ENCODE results near the gene SVOP. TPM values are rescaled to one million over a fixed set of nuclear protein-coding genes. Genes with fewer than 3 reads are reported as not detected.

The SVOP gene
- total RNA-seq, 1 experiment from 2014 or later, result 1.0 TPM

DNA sequence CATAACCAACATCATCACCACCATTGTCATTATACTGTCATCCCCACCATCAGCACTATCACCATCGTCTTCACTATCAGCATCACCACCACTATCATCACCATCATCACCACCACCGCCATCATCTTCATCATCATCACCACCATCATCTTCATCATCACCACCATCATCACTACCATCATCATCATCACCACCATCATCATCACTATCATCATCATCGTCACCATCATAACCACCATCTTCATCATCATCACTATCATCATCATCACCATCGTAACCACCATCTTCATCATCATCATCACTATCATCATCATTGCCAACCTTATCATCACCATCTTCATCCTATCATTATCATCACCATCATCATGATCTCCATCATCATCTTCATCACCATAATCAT, 39.0 kb downstream of the SVOP start:
- DNase-seq (ENCODE audit: low spot score), result no peak
- in situ Hi-C loops (cut with HindIII; ENCODE audit: low sequenced_read_pairs), result no loop called here

DNA sequence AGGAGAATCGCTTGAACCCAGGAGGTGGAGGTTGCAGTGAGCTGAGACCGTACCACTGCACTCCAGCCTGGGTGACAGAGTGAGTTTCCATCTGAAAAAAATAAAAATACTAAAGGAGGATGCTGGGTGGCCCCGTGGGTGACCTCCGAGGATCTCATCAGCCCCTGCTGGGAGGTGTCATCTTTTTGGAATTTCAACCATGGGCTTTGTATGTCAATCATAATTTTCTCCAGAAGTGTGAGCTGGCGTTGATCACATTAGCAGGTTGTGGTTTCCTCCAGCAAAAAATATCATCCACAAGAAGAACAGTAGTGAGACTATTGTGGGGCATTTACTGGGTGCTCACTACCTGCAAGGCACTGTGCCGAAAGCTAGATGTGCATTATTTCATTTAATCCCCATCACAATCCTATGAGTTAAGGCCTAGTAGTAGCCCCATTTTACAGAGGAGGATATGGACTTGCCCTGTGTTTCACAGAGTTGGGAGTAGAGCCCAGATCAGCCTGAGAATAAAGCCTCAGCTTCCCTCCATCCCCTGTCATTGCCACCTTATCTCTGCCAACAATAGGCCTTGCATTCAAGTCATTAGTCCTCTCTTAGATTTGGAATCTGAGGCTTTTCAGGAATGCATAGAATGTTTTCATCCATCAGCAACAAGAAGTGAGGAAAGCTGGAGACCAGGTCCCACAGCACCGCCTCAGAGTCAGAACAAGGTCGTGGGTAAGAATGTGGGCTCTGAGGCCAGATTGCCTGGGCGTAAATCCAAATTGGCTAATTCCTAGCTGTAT, 39.8 kb downstream of the SVOP start:
- peak; percentile 11 for DNase-seq (ENCODE audit: low spot score)
- in situ Hi-C loops (cut with HindIII; ENCODE audit: low sequenced_read_pairs), result no loop called here

DNA sequence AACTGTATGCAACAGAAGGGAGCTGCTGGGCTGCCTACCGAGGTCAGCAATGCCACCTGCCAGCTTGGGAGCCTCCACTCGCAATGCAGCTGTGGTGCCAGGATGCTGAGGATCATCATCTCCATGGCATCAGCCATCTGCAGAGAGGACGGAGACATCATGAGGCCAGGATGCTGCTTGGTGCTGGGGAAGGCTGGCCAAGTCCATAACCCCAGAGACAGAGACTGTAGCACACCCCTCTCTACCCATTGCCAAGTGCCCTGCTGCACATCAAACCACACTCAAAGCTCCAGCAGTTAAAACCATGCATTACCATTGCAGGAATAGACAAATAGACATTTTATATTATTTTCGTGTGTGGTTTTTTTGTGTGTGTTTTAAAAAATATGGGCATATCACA, 43.5 kb downstream of the SVOP start:
- in situ Hi-C loops (cut with HindIII; ENCODE audit: low sequenced_read_pairs), result no loop called here
- DNase-seq (ENCODE audit: low spot score), result no peak

DNA sequence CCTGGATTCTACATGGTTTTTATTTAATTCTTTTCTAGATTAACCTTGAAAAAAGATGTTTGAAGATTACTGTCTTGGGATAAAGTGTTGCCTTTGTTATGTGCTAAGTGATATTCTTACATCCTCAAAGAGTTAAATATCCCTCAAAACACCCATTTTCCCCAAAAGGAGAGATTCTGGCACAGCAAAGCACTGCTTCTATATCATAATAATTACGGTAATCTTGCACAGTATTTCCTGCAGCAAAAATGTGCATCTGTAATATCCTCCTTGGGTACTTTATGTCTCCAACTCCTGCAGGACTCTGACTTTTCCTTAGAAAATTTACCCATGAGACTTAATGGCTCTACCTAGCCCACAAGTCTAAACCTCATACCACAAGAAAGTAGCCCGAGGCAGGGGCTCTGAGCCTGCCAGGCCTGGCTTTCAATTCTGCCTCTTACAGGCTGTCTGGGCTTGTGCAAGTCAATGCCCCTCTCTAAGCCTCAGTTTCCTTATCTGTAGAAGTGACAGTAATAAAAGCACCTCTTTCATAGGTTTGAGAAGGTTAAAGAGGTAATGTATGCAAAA, 45.8 kb downstream of the SVOP start:
- DNase-seq (ENCODE audit: low spot score), result no peak
- in situ Hi-C loops (cut with HindIII; ENCODE audit: low sequenced_read_pairs), result no loop called here

DNA sequence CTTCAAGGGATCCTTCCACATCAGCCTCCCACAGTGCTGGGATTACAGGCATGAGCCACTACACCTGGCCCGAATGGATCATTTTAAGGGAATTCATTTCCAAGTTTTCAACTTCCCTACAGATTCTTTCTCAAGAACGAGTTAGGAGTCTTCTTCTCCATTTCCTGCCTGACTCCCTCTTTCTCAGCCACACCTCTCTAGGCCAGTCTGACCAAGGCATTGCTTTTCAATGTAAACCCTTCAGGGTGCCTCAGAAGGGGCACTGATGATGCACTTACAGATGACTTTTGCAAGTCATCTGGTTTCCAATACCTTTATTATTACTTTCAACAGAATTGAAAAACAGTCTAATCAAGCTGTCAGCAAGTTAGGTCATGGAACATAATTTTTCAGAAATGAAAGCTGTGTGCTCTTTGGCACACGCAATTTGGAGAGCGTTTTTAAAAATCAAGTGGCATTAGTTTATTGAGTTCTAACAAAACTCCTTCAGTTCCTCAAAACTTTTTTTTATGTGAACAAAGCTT, 47.2 kb downstream of the SVOP start:
- in situ Hi-C loops (cut with HindIII; ENCODE audit: low sequenced_read_pairs), result no loop called here
- DNase-seq (ENCODE audit: low spot score), result no peak

DNA sequence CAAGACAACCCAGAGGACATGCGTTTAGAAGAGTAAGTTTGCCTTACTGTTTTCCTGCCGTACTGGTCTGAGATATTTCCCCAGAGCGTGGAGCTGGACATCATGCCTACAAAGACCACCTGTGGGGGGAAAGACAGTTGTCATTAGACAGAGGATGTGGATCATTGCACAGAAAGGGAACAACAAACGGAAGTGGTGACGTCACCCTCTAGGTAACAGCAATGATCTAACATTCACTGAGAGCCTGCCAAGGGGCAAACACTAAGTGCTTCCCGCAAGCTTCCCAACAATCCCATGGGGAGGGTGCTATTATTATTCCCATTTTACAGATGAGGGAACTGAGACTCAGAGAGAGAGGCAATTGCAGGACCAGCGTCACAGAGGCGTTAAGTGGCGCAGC, 48.5 kb downstream of the SVOP start:
- DNase-seq (ENCODE audit: low spot score), result no peak
- in situ Hi-C loops (cut with HindIII; ENCODE audit: low sequenced_read_pairs), result no loop called here

DNA sequence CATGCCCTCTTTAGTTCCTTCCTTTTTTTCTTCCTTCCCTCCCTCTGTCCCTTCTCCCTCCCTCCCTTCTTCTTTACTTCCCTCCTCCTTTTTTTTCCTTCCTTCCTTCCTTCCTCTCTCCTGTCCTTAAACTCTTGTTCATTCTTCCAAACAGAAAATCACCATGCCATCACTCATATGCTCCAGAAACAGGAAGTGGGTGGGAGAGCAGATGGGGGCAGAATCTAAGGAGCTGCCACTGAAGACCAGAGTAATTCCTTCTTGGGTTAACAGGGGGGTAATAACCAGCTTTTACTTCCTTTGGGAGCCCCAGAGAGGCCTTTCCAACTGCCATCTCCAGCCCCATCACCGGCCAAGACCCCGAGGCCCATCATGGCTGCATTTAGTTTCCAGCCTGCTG, 51.2 kb downstream of the SVOP start:
- no peak for DNase-seq (ENCODE audit: low spot score)
- in situ Hi-C loops (cut with HindIII; ENCODE audit: low sequenced_read_pairs), result no loop called here

DNA sequence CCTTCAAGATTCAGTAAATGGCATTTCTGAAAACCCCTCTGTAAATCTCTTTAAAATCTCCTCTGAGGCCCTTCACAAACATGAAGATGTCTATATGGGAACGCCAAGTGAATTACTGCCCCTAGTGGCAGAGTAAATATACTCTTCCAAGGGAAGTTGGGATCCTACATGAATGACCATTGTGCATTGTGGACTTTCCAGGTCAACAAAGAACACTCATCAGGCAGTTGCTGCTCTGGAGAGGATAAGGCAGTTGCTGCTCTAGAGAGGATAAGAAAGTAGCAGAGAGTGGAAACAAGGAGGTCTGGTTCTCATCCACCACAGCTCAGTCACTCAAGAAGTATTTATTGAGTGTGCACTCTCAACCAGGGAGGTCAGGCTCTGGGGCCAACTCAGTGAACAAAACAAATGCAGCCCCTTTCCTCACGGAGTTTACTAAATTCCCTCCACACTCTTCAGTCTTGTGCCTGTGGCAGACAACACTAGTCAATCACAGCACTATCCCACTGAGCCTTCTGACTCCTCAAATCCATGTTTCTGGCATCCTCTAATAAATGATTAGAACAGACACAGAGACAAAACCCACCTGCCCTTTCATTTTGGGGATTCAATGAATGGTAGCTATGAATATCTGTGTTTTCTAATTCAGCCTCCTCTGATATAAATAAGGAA, 52.9 kb downstream of the SVOP start:
- no peak for DNase-seq (ENCODE audit: low spot score)
- in situ Hi-C loops (cut with HindIII; ENCODE audit: low sequenced_read_pairs), result no loop called here

DNA sequence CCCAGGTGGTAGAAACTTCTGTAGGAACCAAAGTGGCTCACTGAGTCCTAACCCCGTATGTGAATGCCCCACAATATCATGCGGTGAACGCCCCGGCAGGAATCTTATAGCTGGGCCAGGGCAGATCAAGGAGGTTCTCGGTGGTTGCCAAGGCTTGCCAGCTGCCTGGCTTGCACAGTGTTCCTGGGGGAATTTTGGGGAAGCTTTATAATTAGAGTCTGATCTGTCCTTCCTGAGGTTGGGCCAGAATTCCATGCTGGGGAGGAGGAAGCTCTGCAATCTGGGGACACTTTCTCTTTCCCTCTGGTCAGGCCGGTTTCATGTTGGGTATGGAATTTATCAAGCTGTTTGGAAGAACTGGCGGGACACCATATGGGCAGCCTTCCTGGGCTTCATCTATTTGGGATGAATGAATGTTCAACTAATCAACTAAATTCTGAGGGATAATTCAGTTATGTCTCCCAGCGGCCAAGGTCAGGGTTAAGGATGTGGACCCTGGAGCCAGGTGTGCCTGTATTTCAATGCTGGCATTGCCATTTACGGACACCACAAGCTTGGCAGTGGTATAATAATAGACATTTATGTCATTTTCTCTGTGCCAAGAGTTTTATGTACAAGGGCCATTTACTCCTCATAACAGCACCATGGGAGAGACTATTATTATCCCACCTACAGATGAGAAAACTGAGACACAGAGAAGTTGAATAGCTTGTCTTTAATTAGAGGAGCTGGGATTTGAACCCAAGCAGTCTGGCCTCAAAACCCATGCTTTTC, 54.3 kb downstream of the SVOP start:
- peak; percentile 93 for DNase-seq (ENCODE audit: low spot score)
- in situ Hi-C loops (cut with HindIII; ENCODE audit: low sequenced_read_pairs), result no loop called here

DNA sequence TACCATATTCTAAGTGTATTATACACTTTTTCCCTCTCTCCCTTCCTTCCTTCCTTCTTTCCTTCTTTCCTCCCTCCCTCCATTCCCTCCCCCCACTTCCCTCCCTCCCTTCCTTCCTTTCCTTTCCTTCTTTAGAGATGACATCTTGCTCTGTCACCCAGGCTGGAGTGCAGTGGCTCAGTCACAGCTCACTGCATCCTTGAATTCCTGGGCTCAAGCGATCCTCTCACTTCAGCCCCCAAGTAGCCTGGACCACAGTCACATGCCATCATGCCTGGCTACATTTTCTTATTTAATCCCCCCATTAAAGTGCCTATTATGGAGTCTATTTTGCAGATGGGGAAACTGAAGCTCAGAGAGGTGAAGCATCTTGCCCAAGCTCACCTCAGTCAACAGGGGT, 55.0 kb downstream of the SVOP start:
- DNase-seq (ENCODE audit: low spot score), result no peak
- in situ Hi-C loops (cut with HindIII; ENCODE audit: low sequenced_read_pairs), result no loop called here

DNA sequence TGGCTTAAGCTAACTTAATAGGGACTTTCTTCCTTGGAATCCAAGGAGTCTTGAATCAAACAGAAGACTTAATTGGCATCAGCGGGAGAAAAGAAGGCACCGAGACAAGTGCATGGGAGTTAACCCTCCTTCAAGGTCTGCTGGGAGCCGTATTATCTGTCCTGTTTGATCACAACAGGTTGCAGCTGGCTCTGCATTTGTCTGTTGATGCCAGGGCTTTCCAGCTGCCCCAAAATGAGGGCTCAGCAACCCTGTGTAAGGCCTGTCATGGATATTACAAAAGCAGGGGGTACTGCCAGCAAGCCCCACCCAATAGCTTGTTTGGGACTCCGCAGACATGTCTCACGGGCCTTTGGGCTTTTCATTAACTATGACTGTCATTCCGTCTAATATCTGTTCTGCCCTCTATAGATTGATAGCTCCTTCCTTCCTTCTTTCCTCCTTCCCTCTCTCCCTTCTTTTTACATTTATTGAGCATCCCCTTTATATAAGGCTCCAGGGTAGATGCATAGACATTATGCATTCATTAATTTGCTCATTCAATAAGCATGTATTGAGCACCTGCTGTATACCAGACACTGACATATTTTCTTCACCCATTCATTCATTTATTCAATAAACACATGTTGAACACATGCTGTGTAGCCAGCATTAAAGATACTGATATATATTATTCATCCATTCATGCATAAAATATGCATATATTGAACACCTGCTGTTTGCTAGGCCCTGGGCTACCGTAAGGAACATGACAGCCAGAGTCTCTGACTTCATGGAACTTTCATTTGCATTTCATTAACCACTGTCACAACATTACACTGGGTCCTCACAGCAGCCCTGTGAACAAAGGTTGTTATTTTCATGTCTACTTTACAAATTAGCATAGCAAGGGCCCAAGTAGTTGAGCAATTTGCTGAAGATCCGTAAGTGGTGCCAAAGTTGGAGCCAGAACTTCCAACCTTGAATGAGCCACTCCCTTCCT, 56.2 kb downstream of the SVOP start:
- DNase-seq (ENCODE audit: low spot score), result no peak
- in situ Hi-C loops (cut with HindIII; ENCODE audit: low sequenced_read_pairs), result no loop called here

DNA sequence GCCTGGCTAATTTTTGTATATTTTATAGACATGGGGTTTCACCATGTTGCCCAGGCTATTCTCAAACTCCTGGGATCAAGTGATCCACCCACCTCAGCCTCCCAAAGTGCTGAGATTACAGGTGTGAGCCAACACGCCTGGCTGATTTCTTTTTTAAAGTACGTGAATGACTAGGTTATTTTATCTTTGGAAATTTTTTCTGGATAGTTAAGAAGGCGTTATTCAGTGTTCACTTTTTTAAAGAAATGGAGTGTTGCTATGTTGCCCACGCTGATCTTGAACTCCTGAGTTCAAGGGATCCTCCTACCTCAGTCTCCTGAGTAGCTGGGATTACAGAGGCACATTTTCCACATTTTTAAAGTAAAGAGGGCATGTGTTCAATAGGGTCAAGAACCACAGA, 58.6 kb downstream of the SVOP start:
- in situ Hi-C loops (cut with HindIII; ENCODE audit: low sequenced_read_pairs), result no loop called here
- no peak for DNase-seq (ENCODE audit: low spot score)

DNA sequence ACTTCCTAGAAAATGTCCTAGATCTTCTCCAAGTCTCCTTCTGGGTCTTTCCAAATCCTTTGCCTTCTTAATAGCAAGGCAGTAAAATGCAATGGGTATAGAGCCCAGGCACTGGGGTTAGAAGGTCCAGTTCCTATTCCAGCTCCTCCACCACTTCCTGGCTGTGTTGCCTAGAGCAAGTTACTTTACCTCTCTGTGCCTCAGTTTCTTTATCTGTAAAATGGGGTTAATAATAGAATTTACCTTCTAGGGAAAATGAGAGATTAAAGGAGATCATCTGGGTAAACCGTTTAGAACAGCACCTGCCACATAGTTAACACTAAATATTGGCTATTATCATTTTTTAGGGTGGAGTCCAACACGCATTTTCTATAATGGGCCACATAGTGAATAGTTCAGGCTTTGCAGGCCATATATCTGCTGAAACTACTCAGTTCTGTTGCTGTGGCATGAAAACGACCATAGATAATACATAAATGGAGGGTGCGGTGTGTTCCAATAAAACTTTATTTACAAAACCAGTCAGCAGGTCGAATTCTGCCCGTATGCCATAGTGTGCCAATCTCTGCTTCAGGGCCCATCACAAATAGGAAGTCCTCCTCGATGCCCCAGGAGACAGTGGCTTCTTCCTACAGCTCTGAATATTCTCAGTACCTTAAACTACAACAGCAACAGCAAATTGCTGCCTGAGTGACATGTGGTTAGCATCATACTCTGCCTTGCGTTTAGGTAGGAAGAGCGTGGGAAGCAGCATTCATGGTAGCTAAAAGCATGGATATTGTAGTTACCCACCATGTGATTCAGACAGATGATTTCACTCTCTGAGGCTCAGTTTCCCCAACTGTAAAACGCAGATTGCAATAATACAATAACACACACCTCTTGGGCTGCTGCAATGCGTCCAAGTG, 60.9 kb downstream of the SVOP start:
- DNase-seq (ENCODE audit: low spot score), result no peak
- in situ Hi-C loops (cut with HindIII; ENCODE audit: low sequenced_read_pairs), result no loop called here

DNA sequence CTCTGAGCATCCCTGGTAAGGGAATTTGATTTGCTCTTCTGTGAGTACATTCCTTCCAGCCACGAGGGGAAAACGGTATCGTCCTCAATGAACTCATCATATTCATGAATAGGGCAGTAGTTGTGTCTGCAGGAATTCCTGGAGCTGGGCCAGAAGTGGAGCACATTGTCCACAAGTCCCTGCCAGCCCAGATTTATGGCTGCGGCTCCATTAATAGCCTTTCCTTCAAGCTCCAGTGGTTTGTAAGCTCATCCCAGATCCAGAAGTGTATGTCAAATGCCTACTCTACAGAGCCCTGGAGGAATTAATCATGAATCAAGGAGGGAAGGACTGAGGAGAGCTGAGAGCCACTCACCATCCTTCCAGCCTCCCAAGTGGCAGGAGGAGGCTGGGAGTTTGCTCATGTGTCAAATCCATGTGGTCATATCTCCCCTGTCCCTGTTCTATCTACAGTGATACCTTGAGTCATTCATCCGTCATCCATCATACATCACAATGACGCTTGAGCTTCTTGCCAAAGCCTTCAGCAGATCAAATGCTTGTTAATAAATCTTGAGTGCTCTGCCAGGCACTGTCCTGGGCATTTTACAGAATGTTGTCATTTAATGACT, 65.5 kb downstream of the SVOP start:
- in situ Hi-C loops (cut with HindIII; ENCODE audit: low sequenced_read_pairs), result no loop called here
- DNase-seq (ENCODE audit: low spot score), result peak; percentile 85

DNA sequence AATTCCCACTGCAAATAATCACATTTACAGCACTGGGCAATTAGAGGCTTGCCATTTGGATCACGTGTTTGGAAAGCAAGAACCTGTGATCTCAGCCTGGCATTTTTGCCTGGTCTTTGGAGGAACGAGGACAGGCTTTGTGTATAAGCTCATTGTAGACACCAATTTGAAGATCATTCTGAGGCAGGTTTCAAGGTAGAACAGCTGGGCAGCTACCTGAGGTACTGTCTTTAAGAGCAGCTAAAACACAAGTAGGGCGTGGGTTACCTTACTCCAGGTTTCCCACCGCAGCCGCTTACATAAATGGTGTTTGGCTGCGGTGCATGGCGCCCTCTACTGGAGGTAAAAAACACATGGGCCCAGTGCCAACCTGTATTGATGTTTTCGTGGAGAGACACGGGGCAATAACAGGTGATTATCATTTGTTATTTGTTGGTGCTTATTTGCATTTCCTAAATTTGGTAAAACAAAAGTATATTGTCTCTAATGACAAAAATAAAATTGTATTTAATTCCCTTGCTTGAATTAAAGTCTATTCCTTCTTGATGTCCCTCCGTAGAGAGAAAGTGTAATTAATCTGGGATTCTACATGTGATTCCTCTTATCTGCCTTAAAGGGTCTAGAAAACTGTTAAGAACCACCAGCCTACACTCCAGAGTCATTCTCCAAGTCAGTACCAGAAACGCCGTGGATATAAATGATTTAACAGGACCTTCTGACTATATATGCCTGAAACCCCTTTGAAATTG, 69.7 kb downstream of the SVOP start:
- in situ Hi-C loops (cut with HindIII; ENCODE audit: low sequenced_read_pairs), result no loop called here
- DNase-seq (ENCODE audit: low spot score), result peak; percentile 84

DNA sequence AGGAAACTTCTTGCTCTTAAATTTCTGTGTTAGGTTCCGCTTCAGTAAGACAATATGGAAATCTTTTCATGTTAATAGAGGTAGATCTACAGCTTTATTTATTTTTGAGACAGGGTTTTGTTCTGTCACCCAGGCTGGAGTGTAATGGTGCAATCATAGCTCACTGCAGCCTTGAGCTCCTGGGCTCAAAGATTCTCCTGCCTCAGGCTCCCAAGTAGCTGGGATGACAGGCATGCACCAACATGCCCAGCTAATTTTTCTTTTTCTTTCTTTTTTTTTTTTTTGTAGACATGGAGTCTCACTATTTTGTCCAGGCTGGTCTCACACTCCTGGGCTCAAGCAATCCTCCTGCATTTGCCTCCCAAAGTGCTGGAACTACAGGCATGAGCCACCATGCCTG, 70.9 kb downstream of the SVOP start:
- in situ Hi-C loops (cut with HindIII; ENCODE audit: low sequenced_read_pairs), result no loop called here
- DNase-seq (ENCODE audit: low spot score), result no peak

DNA sequence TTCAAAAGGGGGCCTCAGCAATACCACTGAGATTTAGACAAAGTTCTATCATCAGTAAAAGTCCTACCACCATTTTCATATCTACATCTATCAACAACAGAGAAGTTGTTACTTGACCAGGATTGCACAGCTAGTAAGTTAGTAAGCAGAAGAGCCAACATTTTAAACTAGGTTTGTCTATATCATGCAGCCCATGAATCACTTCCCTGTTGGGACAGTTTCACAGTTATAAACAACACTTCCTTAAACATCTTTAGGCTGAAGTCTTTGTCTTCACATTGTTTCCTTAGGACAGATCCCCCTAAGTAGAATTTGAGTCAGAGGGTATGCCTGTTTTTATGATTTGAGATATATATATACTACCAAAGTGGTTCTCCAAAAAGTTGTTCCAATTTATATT, 72.5 kb downstream of the SVOP start:
- in situ Hi-C loops (cut with HindIII; ENCODE audit: low sequenced_read_pairs), result no loop called here
- DNase-seq (ENCODE audit: low spot score), result no peak
